GM18873 (cell line): Measurements from ENCODE around the gene IL10.
"Not testable (repeated sequence)": the region's sequence is repeated elsewhere in the genome, so short reads cannot be mapped to it uniquely, and the experiment has no call there.

ENCODE experiments used
- ATAC-seq: cut with Tn5 transposase; IDR thresholded peaks from one replicate; pipeline ENCODE4 v1.9.1; 2021; ENCODE audit warnings: mild to moderate bottlenecking, moderate library complexity, moderate number of reproducible peaks; ENCODE audit not compliant: unreplicated experiment, low FRiP score

The IL10 gene

DNA sequence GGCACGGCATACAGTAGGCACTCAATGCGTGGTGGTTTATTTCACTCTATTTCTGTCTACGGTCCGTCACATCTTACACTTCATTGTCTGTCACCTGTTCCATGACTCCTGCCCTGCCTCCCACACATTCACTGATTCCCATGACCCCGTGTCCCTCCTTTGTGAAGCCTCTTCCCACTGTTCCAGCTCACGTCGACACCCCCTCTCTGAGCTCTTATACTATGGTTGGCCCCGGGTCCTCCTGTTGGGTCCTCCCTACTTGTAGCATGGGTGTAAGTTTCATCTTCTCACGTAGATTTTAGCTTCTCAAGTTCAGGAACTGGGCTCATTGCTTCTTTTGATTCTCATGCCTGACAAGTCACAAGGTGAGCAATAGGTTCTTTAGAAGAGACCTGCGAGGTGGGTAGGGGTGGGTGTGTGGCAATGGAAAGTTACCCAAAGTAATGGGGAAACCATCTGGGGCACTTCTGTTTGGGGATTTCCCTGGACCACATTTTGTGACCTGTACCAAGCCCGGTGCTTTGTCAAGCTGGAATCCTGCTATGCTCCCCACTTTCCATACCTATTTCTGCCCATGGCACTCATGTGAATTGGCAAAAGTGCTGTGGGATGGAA is 22.1 kb upstream of the IL10 start:
- ATAC-seq: no peak

DNA sequence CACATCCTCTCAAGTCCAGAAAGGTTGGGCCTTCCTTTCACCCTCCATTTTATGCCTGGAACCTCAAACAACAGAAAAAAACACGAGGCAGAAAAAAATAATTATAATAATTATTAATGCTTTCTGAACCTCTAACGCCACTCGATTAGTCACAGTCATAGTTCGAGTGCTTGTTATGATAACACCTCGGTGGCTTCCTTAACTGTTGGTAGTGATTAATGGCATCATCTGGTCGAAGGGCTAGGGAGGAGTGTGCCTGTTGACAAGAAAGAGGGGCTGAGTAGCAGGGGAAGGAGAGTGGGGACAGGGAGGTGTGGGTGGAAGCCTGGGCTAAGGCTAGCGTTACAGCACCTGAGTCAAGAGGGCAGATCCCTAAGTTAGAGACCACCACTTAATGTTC is 21.3 kb upstream of the IL10 start:
- ATAC-seq: no peak

DNA sequence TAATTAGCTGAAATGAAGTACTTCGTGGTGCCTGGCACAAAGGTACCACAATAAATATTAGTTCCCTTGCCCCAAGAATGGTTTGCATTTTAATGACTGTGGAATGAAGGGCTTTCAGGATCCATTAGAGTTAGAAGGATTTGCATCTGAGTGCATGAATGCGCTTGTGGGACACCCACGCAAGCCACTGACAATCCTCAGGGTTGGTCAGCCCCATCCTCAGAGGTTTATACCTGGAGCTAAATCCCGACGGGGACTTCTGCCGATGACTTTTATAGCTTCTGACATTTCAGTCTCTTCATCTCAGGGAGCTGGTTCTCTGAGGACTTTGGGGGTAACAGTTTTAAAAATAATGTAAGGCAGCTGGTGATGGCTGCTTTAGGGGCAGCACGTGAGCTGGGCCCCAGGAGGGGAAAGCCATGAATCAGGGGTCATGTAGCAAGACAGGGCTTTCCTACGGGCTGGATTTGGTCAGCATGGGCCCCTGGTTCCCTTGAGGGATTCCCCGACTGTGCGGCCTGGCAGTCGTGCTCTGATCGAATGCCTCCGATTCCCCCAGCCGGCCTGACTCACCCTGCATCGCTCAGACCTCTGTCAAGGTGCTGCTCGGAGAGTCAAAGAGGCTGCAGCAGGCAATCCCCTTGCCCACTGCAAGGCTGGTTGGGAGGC is 20.8 kb upstream of the IL10 start:
- no peak for ATAC-seq

DNA sequence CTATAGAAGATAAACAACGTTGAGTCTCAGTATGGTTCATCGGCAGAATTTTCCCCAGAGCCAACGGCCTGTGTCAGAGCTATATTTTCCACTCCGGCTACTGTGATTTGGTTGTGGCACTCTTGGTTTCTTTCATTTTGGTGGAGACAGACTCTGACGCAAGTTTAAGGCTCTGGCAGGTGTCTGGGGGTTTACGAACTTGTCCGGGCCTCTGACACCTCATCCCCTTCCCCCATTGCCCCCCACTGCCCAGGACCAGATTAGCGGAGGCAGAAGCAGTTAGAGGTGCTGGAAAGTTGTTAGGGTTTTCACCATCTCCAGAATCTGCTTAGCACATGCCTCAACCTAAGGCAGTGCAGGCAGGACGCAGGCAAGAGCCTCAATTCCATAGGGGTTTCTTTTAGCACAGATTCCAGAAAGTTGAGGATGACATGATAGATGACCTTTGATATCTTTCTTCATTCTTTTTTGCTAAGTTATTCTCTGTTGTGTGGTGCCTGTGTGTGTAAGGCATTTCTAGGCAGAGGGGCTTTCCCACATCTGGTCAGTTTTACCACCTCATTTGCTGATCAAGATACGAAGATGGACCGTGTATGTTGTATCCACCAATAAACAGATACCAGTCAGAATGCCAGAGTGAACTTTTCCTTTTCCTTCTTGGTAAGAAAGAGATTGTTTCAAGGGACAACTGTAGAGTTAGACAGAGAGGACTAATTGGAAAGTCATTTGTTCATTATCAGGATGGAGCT is 18.4 kb upstream of the IL10 start:
- ATAC-seq: peak; percentile 33

DNA sequence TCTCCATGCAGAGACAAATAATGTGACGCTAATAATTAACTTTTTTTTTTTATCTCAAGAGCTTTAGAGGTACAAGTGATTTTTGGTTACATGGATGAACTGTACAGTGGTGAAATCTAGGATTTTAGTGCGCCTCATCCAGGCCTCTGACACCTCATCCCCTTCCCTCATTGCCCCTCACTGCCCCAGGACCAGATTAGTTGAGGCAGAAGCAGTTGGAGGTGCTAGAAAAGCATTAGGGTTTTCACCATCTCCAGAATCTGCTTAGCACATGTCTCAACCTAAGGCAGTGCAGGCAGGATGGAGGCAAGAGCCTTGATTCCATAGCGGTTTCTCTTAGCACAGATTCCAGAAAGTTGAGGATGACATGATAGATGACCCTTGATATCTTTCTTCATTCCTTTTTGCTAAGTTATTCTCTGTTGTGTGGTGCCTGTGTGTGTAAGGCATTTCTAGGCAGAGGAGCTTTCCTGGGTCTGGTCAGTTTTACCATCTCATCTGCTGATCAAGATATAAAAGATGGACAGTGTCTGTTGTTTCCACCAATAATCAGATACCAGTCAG is 16.3 kb upstream of the IL10 start:
- no peak for ATAC-seq

DNA sequence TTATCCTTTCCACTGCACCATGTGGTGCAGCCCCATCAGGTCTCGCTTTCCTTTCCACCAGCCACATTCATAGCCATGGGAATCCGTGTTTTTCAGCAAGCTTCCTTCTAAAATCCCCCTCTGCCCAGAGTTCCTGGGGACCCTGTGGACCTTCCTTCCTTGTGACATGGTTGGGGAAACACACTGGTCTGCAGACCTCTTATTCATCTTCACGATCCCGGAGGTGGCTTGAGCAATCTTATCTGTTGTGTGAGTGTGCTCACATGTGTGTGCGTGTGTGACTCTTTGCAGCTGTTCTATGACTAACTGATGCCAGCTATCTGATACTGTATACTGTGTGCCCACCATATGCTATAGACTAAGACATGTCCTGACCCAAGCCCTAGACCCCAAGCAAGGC is 15.6 kb upstream of the IL10 start:
- no peak for ATAC-seq

DNA sequence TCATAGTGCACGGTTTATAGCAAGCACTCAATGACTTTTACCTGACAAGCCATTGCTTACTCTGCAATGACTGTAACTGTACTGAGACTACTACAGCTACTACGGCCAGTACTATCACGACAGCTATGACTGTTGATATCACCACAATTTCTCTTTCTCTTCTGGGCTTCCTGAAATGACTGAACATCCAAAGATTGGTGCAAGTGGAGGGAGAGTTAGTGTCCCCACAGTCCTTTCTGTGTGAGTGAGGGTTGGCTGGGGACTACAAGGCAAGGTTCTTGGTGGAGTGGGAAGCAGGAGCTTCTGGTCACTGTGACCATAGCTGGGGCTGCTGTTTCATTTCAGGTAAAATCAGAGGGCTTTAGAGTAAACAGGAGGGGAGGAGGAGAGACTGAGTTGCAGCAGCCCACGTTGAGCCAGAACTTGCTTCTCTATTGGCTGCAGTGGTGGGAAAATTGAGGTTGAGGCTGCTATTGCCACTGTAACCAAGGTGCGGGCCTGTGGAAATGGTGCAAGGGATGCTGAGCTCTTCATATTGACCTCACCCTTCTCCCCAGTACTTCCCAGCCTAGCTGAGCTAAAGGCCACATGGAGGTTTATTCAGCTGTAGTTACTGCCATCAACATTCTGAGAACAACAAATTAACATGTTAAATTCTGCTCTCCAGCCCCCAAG is 14.1 kb upstream of the IL10 start:
- ATAC-seq: no peak

DNA sequence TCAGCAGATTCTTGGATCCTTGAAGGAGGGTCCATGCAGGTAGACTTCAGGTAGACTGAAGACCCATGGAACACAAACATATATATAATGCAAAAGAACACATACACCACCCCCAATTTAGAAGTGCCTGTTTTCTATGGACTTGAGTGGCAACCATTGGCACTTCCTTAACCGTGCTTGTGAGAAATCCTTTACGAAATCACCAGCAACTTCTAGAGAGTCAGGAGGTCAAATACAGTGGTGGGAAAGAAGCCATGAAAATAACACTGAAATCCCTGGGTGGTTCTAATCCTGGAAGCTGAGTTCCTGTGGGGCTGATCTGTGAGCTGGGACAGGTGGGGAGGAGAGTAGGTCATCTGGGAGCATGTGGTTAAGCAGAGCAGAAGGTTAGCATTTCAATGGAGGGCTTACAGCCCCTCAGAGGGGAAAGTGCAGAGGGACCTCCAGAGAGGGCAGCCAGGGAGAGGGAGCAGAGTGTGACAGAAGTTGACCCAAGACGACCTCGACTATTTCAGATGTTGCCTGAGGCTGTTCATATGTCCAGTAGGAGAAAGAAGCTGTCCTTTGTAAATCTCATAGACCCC is 13.0 kb upstream of the IL10 start:
- no peak for ATAC-seq

DNA sequence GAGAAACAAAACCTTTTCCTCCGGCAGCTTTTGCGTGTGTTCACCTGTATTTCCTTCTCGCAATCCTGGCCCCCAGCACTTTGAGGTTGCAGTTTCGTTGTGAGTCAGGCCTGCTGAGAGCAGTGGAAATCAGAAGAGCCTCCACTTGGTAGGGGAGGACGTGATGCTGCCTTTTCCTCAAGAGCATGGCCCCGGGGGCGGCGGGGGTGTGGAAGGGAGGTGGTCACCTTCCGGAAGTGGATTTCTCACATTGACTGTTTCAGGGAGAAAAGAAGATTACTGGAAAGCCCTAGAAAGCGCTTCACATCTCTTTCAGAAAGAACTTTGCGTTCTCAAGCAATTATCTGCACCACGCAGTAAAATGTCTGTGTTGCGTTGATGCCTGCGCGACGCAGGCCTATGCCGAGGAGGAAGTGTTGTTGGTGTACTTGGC is 12.2 kb upstream of the IL10 start:
- peak; percentile 49 for ATAC-seq

DNA sequence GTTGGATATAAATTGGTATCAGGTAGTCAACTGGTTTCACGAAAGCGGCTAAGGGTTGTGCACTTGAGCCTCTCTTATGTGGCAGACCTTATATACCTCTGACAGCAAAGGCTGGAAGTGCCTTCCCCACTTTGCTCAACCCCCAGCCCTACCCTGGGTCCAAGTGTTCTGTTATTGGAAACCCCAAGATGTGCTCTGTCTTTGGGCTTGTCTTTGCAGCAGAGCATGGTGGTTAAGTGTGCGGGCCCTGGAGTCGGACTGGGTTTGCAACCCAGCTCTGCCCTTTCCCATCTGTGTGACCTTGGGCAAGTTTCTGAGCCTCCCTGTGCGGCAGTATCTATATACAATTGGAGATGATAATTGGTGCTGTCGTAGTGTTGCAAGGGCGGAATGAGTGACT is 11.2 kb upstream of the IL10 start:
- ATAC-seq: no peak

DNA sequence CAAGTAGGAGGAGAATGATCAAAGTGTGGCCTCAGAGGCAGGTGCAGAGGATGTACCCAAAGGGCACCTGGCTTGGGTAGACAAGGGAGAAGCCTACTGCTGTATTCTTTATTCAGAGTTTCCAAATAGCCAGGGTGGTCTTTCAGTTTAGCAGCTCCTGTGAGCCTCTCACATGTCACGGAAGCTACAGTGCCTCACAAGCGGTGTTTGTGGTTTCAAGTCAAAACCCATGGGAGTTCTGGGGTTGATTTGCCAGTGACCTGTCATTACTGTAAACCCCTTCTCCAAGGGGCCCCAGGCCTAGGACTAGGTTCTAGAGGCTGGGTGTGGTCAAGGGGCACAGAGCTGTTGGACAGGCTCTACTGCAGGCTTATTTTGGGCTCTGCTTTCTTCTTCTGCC is 10.2 kb upstream of the IL10 start:
- ATAC-seq: peak; percentile 56

DNA sequence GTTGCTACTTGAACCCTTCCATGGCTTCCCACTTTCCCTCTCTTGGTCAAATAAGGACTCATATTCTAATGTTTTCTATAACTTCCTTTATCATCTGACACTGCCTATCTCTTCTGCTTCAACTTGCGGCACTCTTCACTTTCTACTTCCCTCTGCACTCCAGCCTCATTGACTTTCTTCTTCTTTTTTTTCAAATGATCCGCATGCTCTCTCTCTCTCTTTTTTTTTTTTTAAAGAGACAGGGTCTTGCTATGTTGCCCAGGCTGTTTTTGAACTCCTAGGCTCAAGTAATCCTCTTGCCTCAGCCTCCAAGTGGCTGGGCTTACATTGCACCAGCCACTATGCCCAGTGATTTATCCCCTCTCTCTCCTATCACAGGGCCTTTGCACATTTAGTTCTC is 7.3 kb upstream of the IL10 start:
- no peak for ATAC-seq

DNA sequence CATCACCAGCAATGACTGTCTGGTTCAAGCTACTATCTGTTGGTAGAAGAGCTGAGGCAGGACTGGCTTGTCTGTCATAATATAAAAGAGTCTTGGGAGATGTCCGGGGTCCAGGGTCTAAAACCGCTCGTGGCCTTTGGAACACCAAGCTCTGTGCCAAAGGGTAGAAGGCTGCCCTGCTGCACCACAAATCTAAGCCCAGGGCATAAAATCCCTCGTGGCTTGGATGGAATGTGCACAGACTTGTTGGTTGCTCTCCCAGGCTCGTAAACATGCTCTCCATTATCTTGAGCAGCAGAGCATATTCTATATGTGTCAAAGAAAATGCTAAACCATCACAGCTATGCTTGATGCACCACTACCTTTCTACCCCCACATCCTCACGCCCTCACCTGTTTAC is 6.6 kb upstream of the IL10 start:
- ATAC-seq: not testable (repeated sequence)

DNA sequence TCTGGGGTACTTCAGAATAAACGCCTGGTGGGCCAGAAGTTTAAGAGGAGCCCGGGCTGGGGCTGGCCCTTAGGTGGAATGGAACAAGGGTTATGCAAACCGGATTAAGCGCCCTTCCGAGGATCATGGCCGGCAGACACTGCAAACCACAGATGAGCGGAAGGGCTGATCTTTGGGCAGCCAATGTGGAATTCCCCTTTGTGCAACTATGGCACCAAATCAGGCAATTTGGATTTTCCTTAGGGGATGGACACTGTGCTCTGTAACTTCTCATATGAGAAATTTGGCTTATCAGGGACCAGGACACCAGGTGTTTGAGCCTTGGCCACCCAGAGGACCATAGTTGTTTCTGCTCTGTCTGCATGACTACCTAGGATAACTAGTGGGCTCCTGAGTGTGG is 5.7 kb upstream of the IL10 start:
- ATAC-seq: no peak

DNA sequence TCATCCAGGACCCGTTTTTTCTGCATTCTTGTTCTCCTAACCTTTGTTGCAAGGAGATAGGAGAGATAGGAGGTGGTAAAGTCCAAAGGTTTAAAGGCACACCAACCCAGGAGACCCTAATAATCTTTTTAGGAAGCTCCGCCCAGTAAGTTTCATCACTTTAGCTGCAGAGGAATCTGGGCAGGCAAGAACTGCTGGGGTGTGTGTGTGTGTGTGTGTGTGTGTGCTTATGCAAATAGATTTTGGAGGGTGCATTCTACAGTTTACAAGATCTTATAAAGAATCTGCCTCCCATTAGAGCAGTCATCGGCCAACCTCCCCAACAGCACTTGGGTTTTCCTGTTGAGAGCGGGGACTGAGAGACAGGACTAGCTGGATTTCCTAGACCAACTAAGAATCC is 3.9 kb upstream of the IL10 start:
- no peak for ATAC-seq

DNA sequence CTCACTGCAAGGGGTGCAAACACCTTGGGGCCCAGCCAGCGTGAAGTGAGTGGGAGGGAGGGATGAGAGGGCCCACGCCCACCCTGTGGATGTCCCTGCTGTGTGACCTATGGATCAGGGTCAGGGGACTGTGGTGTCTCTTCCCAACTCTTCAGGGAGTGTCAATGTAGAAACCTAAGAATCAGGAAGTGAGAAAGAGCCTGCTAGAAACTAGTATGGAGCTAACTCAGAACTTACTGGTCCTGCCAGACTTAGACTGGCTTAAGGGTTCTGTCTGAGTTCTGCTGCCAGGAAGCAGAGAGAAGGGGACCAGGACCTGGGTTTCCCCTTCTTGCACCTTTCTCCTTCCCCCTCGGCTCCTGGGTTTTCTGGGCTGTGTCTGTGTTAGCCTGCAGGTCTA is 1.8 kb upstream of the IL10 start:
- ATAC-seq: no peak

DNA sequence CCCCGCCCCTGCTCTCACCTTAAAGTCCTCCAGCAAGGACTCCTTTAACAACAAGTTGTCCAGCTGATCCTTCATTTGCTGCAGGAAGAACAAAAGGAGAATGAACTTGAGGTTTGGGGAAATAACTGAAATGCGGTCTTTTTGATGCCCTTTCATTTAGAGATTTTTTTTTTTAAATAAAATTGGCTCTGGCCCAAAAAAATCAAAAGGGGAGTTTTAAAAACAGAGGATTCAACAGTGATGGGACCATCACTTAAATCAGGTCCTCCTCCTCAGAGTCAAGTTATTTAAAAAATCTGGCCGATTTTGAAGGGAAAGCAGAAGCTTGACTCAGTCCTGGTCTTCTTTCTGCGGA is 979 bp downstream of the IL10 start:
- ATAC-seq: no peak

DNA sequence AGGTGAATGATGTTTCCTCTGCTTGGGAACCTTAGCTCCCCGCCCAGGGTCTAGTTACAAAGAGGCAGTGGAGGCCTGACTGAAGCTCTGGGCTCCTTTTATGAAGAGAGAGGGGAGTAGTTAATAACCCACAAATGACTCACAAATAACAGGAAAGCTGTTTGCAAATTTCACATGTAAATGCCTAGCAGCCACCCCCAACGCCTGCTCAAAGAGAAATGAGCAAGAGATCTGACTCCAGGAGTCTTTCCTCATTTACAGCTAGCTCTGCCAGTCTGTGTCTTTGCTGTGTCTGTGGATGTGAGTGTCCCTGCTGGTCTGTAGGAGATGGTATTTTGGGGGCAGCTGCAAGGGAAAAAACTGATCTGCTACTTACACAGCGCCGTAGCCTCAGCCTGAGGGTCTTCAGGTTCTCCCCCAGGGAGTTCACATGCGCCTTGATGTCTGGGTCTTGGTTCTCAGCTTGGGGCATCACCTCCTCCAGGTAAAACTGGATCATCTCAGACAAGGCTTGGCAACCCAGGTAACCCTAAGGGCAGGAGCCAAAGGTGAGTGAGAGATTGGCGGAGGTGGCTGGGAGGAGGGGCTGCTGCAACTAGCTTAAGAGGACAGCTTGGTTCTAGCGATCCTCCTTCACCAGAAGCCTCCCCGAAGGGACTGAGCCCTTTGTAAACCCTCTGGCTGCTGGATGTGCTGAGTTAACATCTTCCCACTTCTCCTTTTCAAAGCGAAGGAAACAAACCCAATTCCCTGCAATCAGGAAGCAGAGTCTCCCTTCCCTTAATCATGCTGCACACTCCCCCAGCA is 1.6 kb downstream of the IL10 start, which contains the start of gene IL19:
Gene IL19 (plus strand): TSS at position 243 of the 807 bp plus-strand sequence. CDS start 65,890 bp downstream, outside the sequence.
- ATAC-seq: no peak

DNA sequence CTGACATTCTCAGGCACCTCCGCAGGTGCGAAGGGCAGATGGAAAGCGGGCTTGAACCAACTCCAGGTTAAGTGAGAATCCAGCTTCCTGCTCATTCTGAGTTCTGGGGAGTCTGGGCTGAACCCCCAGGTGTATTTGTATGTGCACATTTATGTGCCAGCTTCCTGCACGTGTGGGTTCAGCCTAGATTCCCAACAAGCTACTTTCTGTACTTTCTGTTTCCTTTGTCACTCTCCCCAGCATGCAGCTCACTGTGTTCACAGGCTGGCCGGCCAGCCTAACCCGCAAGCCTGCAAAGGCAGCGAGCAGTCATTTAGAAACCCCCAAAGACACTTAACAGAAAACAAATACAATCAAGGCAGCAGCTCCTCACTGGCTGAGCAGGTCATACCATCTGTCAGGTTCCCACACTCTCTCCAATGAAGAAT is 3.0 kb downstream of the IL10 start:
- ATAC-seq: peak; percentile 36
